HG03378 (cell line): ENCODE measurements around the gene NLRC5.
"Not testable (repeated sequence)": the region's sequence is repeated elsewhere in the genome, so short reads cannot be mapped to it uniquely, and the experiment has no call there.

Experiments used
- ATAC-seq: cut with Tn5 transposase; IDR thresholded peaks from one replicate; pipeline ENCODE4 v1.9.1; 2021; ENCODE audit warnings: mild to moderate bottlenecking, moderate library complexity; ENCODE audit not compliant: unreplicated experiment

NLRC5 gene

GRCh38 chr16:57071081-57071732 is 81.8 kb downstream of the NLRC5 start:
- not testable (repeated sequence) for ATAC-seq

GRCh38 chr16:57071831-57072582 is 82.7 kb downstream of the NLRC5 start:
- ATAC-seq = no peak

- ATAC-seq = no peak
These were observed 83.4 kb downstream of the NLRC5 start for GRCh38 chr16:57072616-57073275.

- ATAC-seq = no peak
These were observed 88.4 kb downstream of the NLRC5 start for GRCh38 chr16:57077714-57078113.

- ATAC-seq = no peak
These were observed 92.4 kb downstream of the NLRC5 start for GRCh38 chr16:57081744-57082143.

- ATAC-seq = no peak
These were observed 93.3 kb downstream of the NLRC5 start for GRCh38 chr16:57082664-57083063.

- ATAC-seq = no peak
These were observed 94.2 kb downstream of the NLRC5 start for GRCh38 chr16:57083485-57084126.

GRCh38 chr16:57084257-57084770 is 95.0 kb downstream of the NLRC5 start:
- ATAC-seq = no peak

GRCh38 chr16:57084996-57085395 is 95.6 kb downstream of the NLRC5 start:
- no peak for ATAC-seq

GRCh38 chr16:57087003-57087402 is 97.6 kb downstream of the NLRC5 start:
- ATAC-seq = no peak

- ATAC-seq = no peak
These were observed 100.0 kb downstream of the NLRC5 start for GRCh38 chr16:57089406-57089805.

GRCh38 chr16:57091200-57091974 is 102.0 kb downstream of the NLRC5 start:
- ATAC-seq = no peak

GRCh38 chr16:57091975-57092785 is 102.8 kb downstream of the NLRC5 start, which contains the start of gene CPNE2:
Gene CPNE2 (plus strand): TSS chr16:57092583. CDS start chr16:57110743, 18,160 bp downstream.
- no peak for ATAC-seq

- ATAC-seq = no peak
These were observed 103.5 kb downstream of the NLRC5 start for GRCh38 chr16:57092786-57093411.

GRCh38 chr16:57093666-57094564 is 104.6 kb downstream of the NLRC5 start:
- ATAC-seq = no peak

GRCh38 chr16:57094911-57095310 is 105.6 kb downstream of the NLRC5 start:
- no peak for ATAC-seq

GRCh38 chr16:57096192-57096591 is 106.8 kb downstream of the NLRC5 start:
- no peak for ATAC-seq

- ATAC-seq = no peak
These were observed 107.4 kb downstream of the NLRC5 start for GRCh38 chr16:57096793-57097192.
